ENCODE data around the gene WDFY4. TPM values are rescaled to one million over a fixed set of nuclear protein-coding genes. Genes with fewer than 3 reads are reported as not detected.

The WDFY4 gene
- total RNA-seq, 1 donor from 2014 or later = not detected

DNA sequence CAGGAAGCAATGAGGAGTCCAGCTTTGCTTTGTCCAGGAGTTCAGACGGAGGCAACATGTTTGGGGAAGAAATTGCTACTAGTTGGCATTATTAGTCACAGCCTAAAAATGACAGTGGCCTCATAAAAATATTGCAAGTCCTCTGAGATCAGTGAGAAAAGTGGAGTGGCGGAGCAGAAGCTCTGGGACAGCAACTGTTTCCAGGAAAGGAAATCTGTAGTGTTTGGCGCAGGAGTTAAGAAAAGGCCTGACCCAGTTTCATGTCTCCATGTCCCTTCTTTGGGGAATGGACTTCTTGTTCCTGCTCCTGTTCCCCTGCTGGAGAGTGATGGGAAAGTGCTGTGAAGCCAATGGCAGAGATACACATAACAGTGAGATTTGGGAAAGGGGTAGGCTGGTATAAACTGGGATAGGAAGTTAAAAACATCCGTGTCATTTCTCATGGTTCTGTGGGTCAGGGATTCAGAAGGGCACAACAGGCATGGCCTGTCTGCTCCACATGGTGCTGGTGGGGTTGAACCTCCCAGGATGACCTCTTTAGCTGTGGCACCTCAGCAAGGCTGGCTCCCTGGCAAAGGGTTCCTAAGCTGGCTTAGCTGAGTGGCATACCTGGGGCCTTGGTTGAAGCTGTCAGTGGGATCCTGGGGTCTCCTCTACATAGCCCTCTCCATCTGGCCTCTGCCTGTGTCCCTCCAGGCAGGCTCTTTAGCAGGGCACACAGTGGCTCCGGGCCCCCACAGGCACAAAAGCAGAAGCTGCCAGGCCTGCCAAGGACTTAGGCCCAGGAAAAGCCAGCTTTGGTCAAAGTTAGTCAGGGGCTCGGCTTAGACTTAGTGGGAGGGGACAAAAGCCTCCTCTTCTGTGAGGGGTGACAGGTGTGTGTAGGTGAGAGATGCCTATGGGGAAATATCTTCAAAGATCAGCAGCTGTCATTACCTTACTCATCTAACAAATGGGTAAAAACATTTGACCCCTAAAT, 77.7 kb downstream of the WDFY4 start:
- DNase-seq (ENCODE audit: low spot score) = no peak
- Histone ChIP-seq H3K9me3 (ENCODE audit: low read depth) (no peaks in the 10 kb centered on the region), H3K4me2 (no peak overlapping the region), H3K9ac (no peak overlapping the region), H3K4me1 (no peaks in the 10 kb centered on the region), H3F3A (ENCODE audit: low read depth) (no peaks in the 10 kb centered on the region), H4K20me1 (ENCODE audit: low read depth) (no peaks in the 10 kb centered on the region), H3K4me3 (no peak overlapping the region), H3K36me3 (no peaks in the 10 kb centered on the region), H2AFZ (replicated peaks) (no peak overlapping the region), H3K27ac (no peak overlapping the region), H3K79me2 (ENCODE audit: low read depth) (no peaks in the 10 kb centered on the region), H3K27me3 (no peaks in the 10 kb centered on the region)
- H3K9me3 Mint-ChIP-seq = no peaks in the 10 kb centered on the region
- no peak overlapping the region for H3K4me3 Mint-ChIP-seq
- no peaks in the 10 kb centered on the region for H3K4me1 Mint-ChIP-seq
- H3K36me3 Mint-ChIP-seq = no peaks in the 10 kb centered on the region
- TF ChIP-seq, protein P1, sequence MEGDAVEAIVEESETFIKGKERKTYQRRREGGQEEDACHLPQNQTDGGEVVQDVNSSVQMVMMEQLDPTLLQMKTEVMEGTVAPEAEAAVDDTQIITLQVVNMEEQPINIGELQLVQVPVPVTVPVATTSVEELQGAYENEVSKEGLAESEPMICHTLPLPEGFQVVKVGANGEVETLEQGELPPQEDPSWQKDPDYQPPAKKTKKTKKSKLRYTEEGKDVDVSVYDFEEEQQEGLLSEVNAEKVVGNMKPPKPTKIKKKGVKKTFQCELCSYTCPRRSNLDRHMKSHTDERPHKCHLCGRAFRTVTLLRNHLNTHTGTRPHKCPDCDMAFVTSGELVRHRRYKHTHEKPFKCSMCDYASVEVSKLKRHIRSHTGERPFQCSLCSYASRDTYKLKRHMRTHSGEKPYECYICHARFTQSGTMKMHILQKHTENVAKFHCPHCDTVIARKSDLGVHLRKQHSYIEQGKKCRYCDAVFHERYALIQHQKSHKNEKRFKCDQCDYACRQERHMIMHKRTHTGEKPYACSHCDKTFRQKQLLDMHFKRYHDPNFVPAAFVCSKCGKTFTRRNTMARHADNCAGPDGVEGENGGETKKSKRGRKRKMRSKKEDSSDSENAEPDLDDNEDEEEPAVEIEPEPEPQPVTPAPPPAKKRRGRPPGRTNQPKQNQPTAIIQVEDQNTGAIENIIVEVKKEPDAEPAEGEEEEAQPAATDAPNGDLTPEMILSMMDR (IDR thresholded peaks at IDR 0.05) = no peak
- TF ChIP-seq EZH2phosphoT487 (IDR thresholded peaks at IDR 0.05) (no peak), EZH2 (IDR thresholded peaks at IDR 0.05) (no peak)
- H3K27ac Mint-ChIP-seq = no peak overlapping the region
- H3K27me3 Mint-ChIP-seq (ENCODE audit: insufficient read depth, low read depth) = peaks cover 7% of the 10 kb centered on the region

DNA sequence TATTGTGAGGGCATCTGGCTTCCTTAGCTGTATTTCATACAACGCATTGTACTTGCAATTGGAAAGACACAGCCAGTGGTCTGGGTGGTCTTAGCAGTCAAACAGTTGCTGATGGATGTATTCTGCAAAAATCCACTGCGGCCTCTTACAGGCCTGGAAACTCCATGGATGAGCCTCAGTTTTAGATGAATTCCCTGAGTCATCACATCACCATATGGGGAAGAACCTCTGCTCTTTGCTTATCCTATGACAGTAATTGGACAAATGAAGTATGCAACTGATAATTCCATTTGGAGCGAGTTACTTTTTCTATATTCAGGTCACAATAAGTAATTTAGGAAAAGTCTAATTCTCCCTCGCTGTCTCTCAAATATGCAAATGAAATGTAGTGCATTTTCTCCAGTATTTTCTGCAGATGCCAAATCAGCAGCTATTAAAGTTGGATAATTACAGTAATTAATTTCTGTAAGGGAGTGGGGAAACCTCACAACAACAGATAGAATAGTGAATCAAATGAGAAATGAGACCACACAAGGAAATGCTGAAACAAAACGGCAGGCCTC, 78.8 kb downstream of the WDFY4 start:
- no peak for TF ChIP-seq EZH2phosphoT487 (IDR thresholded peaks at IDR 0.05)
- TF ChIP-seq, protein P1 (IDR thresholded peaks at IDR 0.05) = no peak
- TF ChIP-seq EZH2 (IDR thresholded peaks at IDR 0.05) = no peak
- no peak overlapping the region for H3K4me3 ChIP-seq
- Mint-ChIP-seq H3K27me3 (ENCODE audit: insufficient read depth, low read depth) (peaks cover 7% of the 10 kb centered on the region), H3K9me3 (no peaks in the 10 kb centered on the region), H3K36me3 (no peaks in the 10 kb centered on the region), H3K4me1 (no peaks in the 10 kb centered on the region), H3K27ac (no peak overlapping the region), H3K4me3 (no peak overlapping the region)
- H3K36me3 ChIP-seq = no peaks in the 10 kb centered on the region
- H3K4me1 ChIP-seq = no peaks in the 10 kb centered on the region
- H3F3A ChIP-seq (ENCODE audit: low read depth) = no peaks in the 10 kb centered on the region
- H3K27ac ChIP-seq = no peak overlapping the region
- H3K9me3 ChIP-seq (ENCODE audit: low read depth) = no peaks in the 10 kb centered on the region
- no peak overlapping the region for H2AFZ ChIP-seq (replicated peaks)
- no peaks in the 10 kb centered on the region for H4K20me1 ChIP-seq (ENCODE audit: low read depth)
- no peaks in the 10 kb centered on the region for H3K79me2 ChIP-seq (ENCODE audit: low read depth)
- H3K27me3 ChIP-seq = no peaks in the 10 kb centered on the region
- H3K4me2 ChIP-seq = no peak overlapping the region
- no peak for DNase-seq (ENCODE audit: low spot score)
- no peak overlapping the region for H3K9ac ChIP-seq

DNA sequence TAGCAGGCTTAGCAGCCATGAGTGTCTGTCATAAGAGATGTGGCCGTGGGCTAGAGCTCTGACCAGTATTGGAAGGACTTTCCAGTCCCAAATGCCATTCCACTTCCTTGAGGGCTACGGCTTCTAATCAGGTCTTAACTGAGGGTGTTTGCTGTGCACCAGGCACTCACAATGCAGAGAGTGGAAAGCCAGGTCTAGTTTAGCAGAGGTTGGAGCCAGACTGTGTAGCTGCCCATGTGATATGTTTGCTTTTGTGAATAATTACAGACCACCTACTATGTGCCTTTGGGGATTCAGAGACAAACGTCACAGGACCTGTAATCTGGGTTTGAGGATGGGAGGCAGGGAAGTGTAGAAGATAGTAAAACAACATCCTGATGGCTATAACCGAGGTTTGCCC, 79.8 kb downstream of the WDFY4 start:
- peaks cover 7% of the 10 kb centered on the region for H3K27me3 Mint-ChIP-seq (ENCODE audit: insufficient read depth, low read depth)
- Histone ChIP-seq H3K9me3 (ENCODE audit: low read depth) (no peaks in the 10 kb centered on the region), H4K20me1 (ENCODE audit: low read depth) (no peaks in the 10 kb centered on the region), H3K4me2 (no peak overlapping the region), H3K9ac (no peak overlapping the region), H3K27ac (no peak overlapping the region), H2AFZ (replicated peaks) (no peak overlapping the region), H3F3A (ENCODE audit: low read depth) (no peaks in the 10 kb centered on the region), H3K36me3 (no peaks in the 10 kb centered on the region), H3K27me3 (no peaks in the 10 kb centered on the region), H3K79me2 (ENCODE audit: low read depth) (no peaks in the 10 kb centered on the region), H3K4me1 (no peaks in the 10 kb centered on the region), H3K4me3 (no peak overlapping the region)
- no peak for TF ChIP-seq EZH2phosphoT487 (IDR thresholded peaks at IDR 0.05)
- TF ChIP-seq, protein P1 (IDR thresholded peaks at IDR 0.05) = no peak
- no peak for TF ChIP-seq EZH2 (IDR thresholded peaks at IDR 0.05)
- no peaks in the 10 kb centered on the region for H3K9me3 Mint-ChIP-seq
- H3K27ac Mint-ChIP-seq = no peak overlapping the region
- no peak overlapping the region for H3K4me3 Mint-ChIP-seq
- DNase-seq (ENCODE audit: low spot score) = no peak
- H3K36me3 Mint-ChIP-seq = no peaks in the 10 kb centered on the region
- no peaks in the 10 kb centered on the region for H3K4me1 Mint-ChIP-seq
